Fibroblast of lung (primary cell): Measurements from ENCODE around the gene CRB1.

ENCODE experiments used
- CTCF ChIP-seq, 2 donors: IDR thresholded peaks in 1 of 2; conservative IDR thresholded peaks in 1 of 2; 1 replicate in 1 of 2; 2 replicates in 1 of 2; pipeline ENCODE4 v1.5.1; 2011 to 2012; ENCODE audit warnings: low read length in 2 of 2, control low read depth in 1 of 2, inconsistent platforms in 1 of 2, low read depth in 1 of 2, mild to moderate bottlenecking in 1 of 2
- EZH2 ChIP-seq: IDR thresholded peaks from 2 replicates; pipeline ENCODE4 v1.5.1; 2012; ENCODE audit warnings: low read length, control low read depth, mild to moderate bottlenecking; ENCODE audit errors: missing control alignments

- no peak for TF ChIP-seq CTCF (conservative IDR thresholded peaks at IDR 0.05 in 1 of 2, IDR thresholded peaks at IDR 0.05 in 1 of 2; ENCODE audit: low read depth in 1 of 2, low read length in 2 of 2)
- TF ChIP-seq EZH2: no peak
Observed at GRCh38 chr1:197515421-197515820, 247.4 kb downstream of the CRB1 start.
